ENCODE measurements around the gene PDCD2L. TPM values are rescaled to one million over a fixed set of nuclear protein-coding genes. Genes with fewer than 3 reads are reported as not detected.
"Not testable (repeated sequence)": the region's sequence is repeated elsewhere in the genome, so short reads cannot be mapped to it uniquely, and the experiment has no call there.

The PDCD2L gene
- total RNA-seq, 4 donors from 2014 or later: 6.1 to 12.8 (median 9.2) TPM

- ATAC-seq (ENCODE audit: low FRiP score) (no peak), DNase-seq (ENCODE audit: low spot score) (no peak)
- no peak for TF ChIP-seq CTCF (IDR thresholded peaks at IDR 0.05)
Measured at GRCh38 chr19:34399886-34400285, 4.3 kb upstream of the PDCD2L start.

GRCh38 chr19:34400844-34401243, 3.4 kb upstream of the PDCD2L start:
- not testable (repeated sequence) for DNase-seq (ENCODE audit: low spot score); ATAC-seq (ENCODE audit: low FRiP score)

GRCh38 chr19:34402074-34402600, 2.1 kb upstream of the PDCD2L start:
- ATAC-seq (ENCODE audit: low FRiP score) (no peak), DNase-seq (ENCODE audit: low spot score) (no peak)
- no peak for TF ChIP-seq CTCF (IDR thresholded peaks at IDR 0.05)

GRCh38 chr19:34403784-34404108, 453 bp upstream of the PDCD2L start:
- no peak for DNase-seq (ENCODE audit: low spot score)
- ATAC-seq (ENCODE audit: low FRiP score): no peak
- no peak for TF ChIP-seq CTCF (IDR thresholded peaks at IDR 0.05)

- no peak for ATAC-seq (ENCODE audit: low FRiP score)
- TF ChIP-seq CTCF (IDR thresholded peaks at IDR 0.05): no peak
- no peak for DNase-seq (ENCODE audit: low spot score)
Measured at GRCh38 chr19:34405892-34406660, 1.9 kb downstream of the PDCD2L start.

GRCh38 chr19:34408411-34408810, 4.2 kb downstream of the PDCD2L start:
- ATAC-seq (ENCODE audit: low FRiP score) (no peak), DNase-seq (ENCODE audit: low spot score) (no peak)
- TF ChIP-seq CTCF (IDR thresholded peaks at IDR 0.05): no peak

- no peak for TF ChIP-seq CTCF (IDR thresholded peaks at IDR 0.05)
- ATAC-seq (ENCODE audit: low FRiP score) (no peak), DNase-seq (ENCODE audit: low spot score) (no peak)
Measured at GRCh38 chr19:34409189-34410164, 5.3 kb downstream of the PDCD2L start.
